Measurements from ENCODE around the gene LAMA5.

LAMA5 gene

GRCh38 chr20:62368976-62369814 is 2.1 kb upstream of the LAMA5 start:
- H3K36me3 ChIP-seq (ENCODE audit: control insufficient read depth, insufficient read depth, low read length) = no peaks in the 10 kb centered on the region
- H3K27me3 ChIP-seq (ENCODE audit: control insufficient read depth, insufficient read depth, low read length) = peaks cover 41% of the 10 kb centered on the region

GRCh38 chr20:62368392-62368975 is 1.4 kb upstream of the LAMA5 start:
- no peaks in the 10 kb centered on the region for H3K36me3 ChIP-seq (ENCODE audit: control insufficient read depth, insufficient read depth, low read length)
- no peak overlapping the region for H3K4me3 ChIP-seq (ENCODE audit: low read length)
- peaks cover 41% of the 10 kb centered on the region for H3K27me3 ChIP-seq (ENCODE audit: control insufficient read depth, insufficient read depth, low read length)
- H3K9ac ChIP-seq (ENCODE audit: low read length) = no peak overlapping the region
- H3K9me3 ChIP-seq (ENCODE audit: control insufficient read depth, low read length) = no peaks in the 10 kb centered on the region
- peaks cover 61% of the 10 kb centered on the region for H3K4me1 ChIP-seq (ENCODE audit: control insufficient read depth, insufficient read depth, low read length)

More at GRCh38 chr20:62368976-62369814, 2.1 kb upstream of the LAMA5 start:
- Histone ChIP-seq H3K4me3 (ENCODE audit: low read length) (no peak overlapping the region), H3K4me1 (ENCODE audit: control insufficient read depth, insufficient read depth, low read length) (peaks cover 54% of the 10 kb centered on the region), H3K9ac (ENCODE audit: low read length) (no peak overlapping the region), H3K9me3 (ENCODE audit: control insufficient read depth, low read length) (no peaks in the 10 kb centered on the region)

- Histone ChIP-seq H3K4me1 (ENCODE audit: control insufficient read depth, insufficient read depth, low read length) (peaks cover 61% of the 10 kb centered on the region), H3K9me3 (ENCODE audit: control insufficient read depth, low read length) (no peaks in the 10 kb centered on the region), H3K27me3 (ENCODE audit: control insufficient read depth, insufficient read depth, low read length) (peaks cover 41% of the 10 kb centered on the region), H3K4me3 (ENCODE audit: low read length) (no peak overlapping the region), H3K9ac (ENCODE audit: low read length) (no peak overlapping the region), H3K36me3 (ENCODE audit: control insufficient read depth, insufficient read depth, low read length) (no peaks in the 10 kb centered on the region)
Measured at GRCh38 chr20:62367633-62368391, 700 bp upstream of the LAMA5 start.

- H3K4me3 ChIP-seq (ENCODE audit: low read length) = peak overlapping the region; percentile 25
- H3K9ac ChIP-seq (ENCODE audit: low read length) = peak overlapping the region; percentile 62
- H3K9me3 ChIP-seq (ENCODE audit: control insufficient read depth, low read length) = no peaks in the 10 kb centered on the region
- H3K4me1 ChIP-seq (ENCODE audit: control insufficient read depth, insufficient read depth, low read length) = peaks cover 64% of the 10 kb centered on the region
- H3K27me3 ChIP-seq (ENCODE audit: control insufficient read depth, insufficient read depth, low read length) = peaks cover 41% of the 10 kb centered on the region
- H3K36me3 ChIP-seq (ENCODE audit: control insufficient read depth, insufficient read depth, low read length) = no peaks in the 10 kb centered on the region
Measured at GRCh38 chr20:62366370-62367135, 559 bp downstream of the LAMA5 start.

- H3K4me1 ChIP-seq (ENCODE audit: control insufficient read depth, insufficient read depth, low read length) = peaks cover 70% of the 10 kb centered on the region
- H3K9ac ChIP-seq (ENCODE audit: low read length) = peak overlapping the region; percentile 62
- peak overlapping the region; percentile 25 for H3K4me3 ChIP-seq (ENCODE audit: low read length)
- peaks cover 41% of the 10 kb centered on the region for H3K27me3 ChIP-seq (ENCODE audit: control insufficient read depth, insufficient read depth, low read length)
- H3K9me3 ChIP-seq (ENCODE audit: control insufficient read depth, low read length) = no peaks in the 10 kb centered on the region
- no peaks in the 10 kb centered on the region for H3K36me3 ChIP-seq (ENCODE audit: control insufficient read depth, insufficient read depth, low read length)
Measured at GRCh38 chr20:62365814-62366369, 1.2 kb downstream of the LAMA5 start.

- Histone ChIP-seq H3K4me1 (ENCODE audit: control insufficient read depth, insufficient read depth, low read length) (peaks cover 70% of the 10 kb centered on the region), H3K4me3 (ENCODE audit: low read length) (no peak overlapping the region), H3K36me3 (ENCODE audit: control insufficient read depth, insufficient read depth, low read length) (no peaks in the 10 kb centered on the region), H3K27me3 (ENCODE audit: control insufficient read depth, insufficient read depth, low read length) (peaks cover 38% of the 10 kb centered on the region), H3K9ac (ENCODE audit: low read length) (peak overlapping the region; percentile 4), H3K9me3 (ENCODE audit: control insufficient read depth, low read length) (no peaks in the 10 kb centered on the region)
Measured at GRCh38 chr20:62364911-62365736, 2.0 kb downstream of the LAMA5 start.

GRCh38 chr20:62363920-62364851 is 2.9 kb downstream of the LAMA5 start:
- Histone ChIP-seq H3K9me3 (ENCODE audit: control insufficient read depth, low read length) (no peaks in the 10 kb centered on the region), H3K9ac (ENCODE audit: low read length) (no peak overlapping the region), H3K4me3 (ENCODE audit: low read length) (no peak overlapping the region), H3K4me1 (ENCODE audit: control insufficient read depth, insufficient read depth, low read length) (peaks cover 66% of the 10 kb centered on the region), H3K36me3 (ENCODE audit: control insufficient read depth, insufficient read depth, low read length) (no peaks in the 10 kb centered on the region), H3K27me3 (ENCODE audit: control insufficient read depth, insufficient read depth, low read length) (peaks cover 32% of the 10 kb centered on the region)

- H3K27me3 ChIP-seq (ENCODE audit: control insufficient read depth, insufficient read depth, low read length) = peaks cover 22% of the 10 kb centered on the region
- no peak overlapping the region for H3K4me3 ChIP-seq (ENCODE audit: low read length)
- peaks cover 68% of the 10 kb centered on the region for H3K4me1 ChIP-seq (ENCODE audit: control insufficient read depth, insufficient read depth, low read length)
- H3K36me3 ChIP-seq (ENCODE audit: control insufficient read depth, insufficient read depth, low read length) = no peaks in the 10 kb centered on the region
- no peaks in the 10 kb centered on the region for H3K9me3 ChIP-seq (ENCODE audit: control insufficient read depth, low read length)
- H3K9ac ChIP-seq (ENCODE audit: low read length) = no peak overlapping the region
Measured at GRCh38 chr20:62362991-62363919, 3.9 kb downstream of the LAMA5 start.

GRCh38 chr20:62362590-62362940 is 4.5 kb downstream of the LAMA5 start:
- no peak overlapping the region for H3K4me3 ChIP-seq (ENCODE audit: low read length)
- no peaks in the 10 kb centered on the region for H3K9me3 ChIP-seq (ENCODE audit: control insufficient read depth, low read length)
- H3K27me3 ChIP-seq (ENCODE audit: control insufficient read depth, insufficient read depth, low read length) = peaks cover 15% of the 10 kb centered on the region
- H3K4me1 ChIP-seq (ENCODE audit: control insufficient read depth, insufficient read depth, low read length) = peaks cover 68% of the 10 kb centered on the region
- no peak overlapping the region for H3K9ac ChIP-seq (ENCODE audit: low read length)
- no peaks in the 10 kb centered on the region for H3K36me3 ChIP-seq (ENCODE audit: control insufficient read depth, insufficient read depth, low read length)

All from mucosa of stomach (tissue), 1 donor.